Measurements from ENCODE around the gene NUP93.
A peak's percentile ranks its signal among the peaks of the same experiment; 100 is the strongest.

NUP93 gene

DNA sequence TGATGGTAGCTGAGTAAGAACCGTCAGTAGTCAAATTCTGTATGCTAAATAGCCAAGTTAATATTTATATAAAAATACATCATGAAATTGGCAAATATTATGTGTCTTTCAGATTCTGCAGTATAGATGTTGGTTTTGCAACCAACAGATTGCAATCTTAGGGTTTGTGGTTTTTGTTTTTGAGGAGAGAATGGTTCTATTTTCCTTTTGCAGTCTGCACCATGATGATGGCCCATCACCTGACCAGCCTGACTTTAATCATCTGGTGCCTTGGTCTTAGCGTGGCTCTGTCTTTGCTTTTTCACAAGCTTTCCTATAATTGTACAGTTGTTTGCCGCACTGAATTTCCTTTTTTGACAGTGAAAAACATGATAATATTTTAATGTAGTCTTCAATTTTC, 50.7 kb downstream of the NUP93 start:
- TF ChIP-seq, protein P1, sequence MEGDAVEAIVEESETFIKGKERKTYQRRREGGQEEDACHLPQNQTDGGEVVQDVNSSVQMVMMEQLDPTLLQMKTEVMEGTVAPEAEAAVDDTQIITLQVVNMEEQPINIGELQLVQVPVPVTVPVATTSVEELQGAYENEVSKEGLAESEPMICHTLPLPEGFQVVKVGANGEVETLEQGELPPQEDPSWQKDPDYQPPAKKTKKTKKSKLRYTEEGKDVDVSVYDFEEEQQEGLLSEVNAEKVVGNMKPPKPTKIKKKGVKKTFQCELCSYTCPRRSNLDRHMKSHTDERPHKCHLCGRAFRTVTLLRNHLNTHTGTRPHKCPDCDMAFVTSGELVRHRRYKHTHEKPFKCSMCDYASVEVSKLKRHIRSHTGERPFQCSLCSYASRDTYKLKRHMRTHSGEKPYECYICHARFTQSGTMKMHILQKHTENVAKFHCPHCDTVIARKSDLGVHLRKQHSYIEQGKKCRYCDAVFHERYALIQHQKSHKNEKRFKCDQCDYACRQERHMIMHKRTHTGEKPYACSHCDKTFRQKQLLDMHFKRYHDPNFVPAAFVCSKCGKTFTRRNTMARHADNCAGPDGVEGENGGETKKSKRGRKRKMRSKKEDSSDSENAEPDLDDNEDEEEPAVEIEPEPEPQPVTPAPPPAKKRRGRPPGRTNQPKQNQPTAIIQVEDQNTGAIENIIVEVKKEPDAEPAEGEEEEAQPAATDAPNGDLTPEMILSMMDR (IDR thresholded peaks at IDR 0.05; ENCODE audit: control insufficient read depth, extremely low read depth, insufficient read depth), result no peak
- DNase-seq (ENCODE audit: low read depth), result no peak
- no peak overlapping the region for H3K4me3 ChIP-seq (ENCODE audit: low read depth, low read length)

DNA sequence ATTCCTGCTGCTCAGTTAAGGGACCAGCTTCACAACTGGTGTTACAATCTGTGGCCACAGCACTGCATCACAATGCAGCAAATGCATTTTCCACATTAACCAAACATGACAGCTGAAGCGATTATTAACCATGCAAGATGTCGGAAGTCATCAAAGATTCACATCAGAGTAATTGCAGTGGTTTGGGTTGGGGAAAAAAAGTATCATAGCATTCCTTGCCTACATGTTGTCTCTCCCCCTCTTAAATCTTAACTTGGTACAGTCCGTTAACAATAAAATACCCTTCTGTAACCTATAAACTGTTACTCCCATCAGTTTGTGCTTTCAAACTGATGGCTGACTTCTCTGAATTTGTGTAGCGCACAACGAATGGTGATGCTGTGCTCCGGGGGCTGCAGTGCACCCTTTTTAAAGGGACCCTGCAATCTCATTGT, 51.6 kb downstream of the NUP93 start:
- H3K4me3 ChIP-seq (ENCODE audit: low read depth, low read length), result peak overlapping the region; percentile 81
- DNase-seq (ENCODE audit: low read depth), result peak; percentile 80

DNA sequence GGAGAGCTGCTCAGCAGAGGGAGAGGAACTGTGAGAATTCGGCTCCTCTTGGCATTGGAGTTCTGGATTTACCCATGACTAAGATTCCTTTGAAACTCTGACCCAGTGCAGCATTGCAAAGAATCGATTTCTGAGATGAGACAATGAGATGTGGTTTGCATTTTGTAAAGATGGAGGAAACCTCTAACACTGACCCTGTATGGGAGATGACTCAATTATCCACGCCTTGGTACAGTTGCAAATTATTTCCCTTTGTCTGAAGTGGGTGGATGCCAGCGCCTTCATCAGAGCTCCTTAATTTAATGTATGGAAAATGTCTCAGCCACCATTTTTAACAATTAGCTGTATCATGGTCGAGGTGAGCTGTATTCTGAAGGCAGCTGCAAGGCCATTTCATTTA, 53.4 kb downstream of the NUP93 start:
- peak overlapping the region; percentile 81 for H3K4me3 ChIP-seq (ENCODE audit: low read depth, low read length)
- DNase-seq (ENCODE audit: low read depth), result no peak
- TF ChIP-seq, protein P1 (IDR thresholded peaks at IDR 0.05; ENCODE audit: control insufficient read depth, extremely low read depth, insufficient read depth), result no peak

More for the DNA sequence above, 51.6 kb downstream of the NUP93 start:
- TF ChIP-seq, protein P1 (IDR thresholded peaks at IDR 0.05; ENCODE audit: control insufficient read depth, extremely low read depth, insufficient read depth), result no peak

DNA sequence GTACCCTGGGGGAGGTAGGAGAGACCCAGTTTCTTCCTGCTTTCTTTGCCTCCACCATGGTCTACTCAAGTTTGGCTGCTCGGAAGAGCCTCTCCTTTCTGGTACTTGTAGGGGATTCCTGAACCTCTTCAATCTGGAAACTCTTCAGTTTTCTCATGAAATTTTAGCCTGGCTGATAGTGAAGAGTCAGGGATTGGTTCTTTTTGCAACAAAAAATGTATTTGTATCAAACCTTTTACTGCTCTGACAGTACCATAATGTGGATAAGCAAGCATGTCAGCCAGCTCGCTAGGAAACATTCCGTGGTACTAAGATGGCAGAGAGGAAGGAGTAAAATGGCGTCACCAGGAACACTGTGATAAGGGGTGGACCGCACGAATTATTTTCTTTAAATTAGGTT, 55.4 kb downstream of the NUP93 start:
- no peak for DNase-seq (ENCODE audit: low read depth)
- H3K4me3 ChIP-seq (ENCODE audit: low read depth, low read length), result peak overlapping the region; percentile 81
- TF ChIP-seq, protein P1 (IDR thresholded peaks at IDR 0.05; ENCODE audit: control insufficient read depth, extremely low read depth, insufficient read depth), result no peak

DNA sequence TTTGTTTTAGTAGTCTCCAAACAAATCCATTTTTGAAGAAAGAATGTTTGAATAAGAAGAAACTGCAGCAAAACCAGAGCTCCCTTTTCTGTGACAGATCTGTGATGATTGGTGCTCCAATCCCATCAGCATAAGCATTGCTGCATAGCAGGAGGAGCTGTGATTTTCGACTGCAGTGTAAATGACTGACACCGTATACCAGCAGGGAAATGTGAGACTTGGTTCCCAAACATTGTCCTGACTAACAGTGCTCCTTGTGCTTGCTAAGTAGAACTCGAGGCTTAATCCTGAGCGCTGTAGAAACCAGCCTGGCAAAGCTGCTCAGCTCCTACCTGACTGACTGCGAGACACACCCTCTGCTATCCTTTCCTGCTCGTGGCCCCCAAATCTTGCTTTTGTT, 57.2 kb downstream of the NUP93 start:
- DNase-seq (ENCODE audit: low read depth), result no peak
- TF ChIP-seq, protein P1 (IDR thresholded peaks at IDR 0.05; ENCODE audit: control insufficient read depth, extremely low read depth, insufficient read depth), result no peak
- peak overlapping the region; percentile 81 for H3K4me3 ChIP-seq (ENCODE audit: low read depth, low read length)

DNA sequence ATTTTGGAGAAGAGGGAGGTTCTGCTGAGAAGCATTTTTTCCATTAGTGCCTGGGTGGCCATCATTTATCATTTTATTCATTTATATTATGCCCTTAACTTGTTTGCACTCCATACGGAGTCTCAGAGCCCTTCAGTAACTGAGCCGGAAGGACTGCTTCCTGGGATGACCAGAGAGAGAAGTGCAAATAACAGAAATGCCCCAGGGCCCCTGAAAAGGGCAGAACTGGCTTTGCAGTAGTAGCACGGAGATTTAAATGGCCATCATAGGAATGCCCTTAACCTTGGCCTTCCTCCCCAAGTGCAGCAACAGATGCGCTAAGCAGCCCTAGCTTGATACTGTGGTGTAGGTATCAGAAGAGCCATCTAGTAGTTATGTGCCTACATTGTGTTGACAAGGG, 58.5 kb downstream of the NUP93 start:
- DNase-seq (ENCODE audit: low read depth), result peak; percentile 69
- H3K4me3 ChIP-seq (ENCODE audit: low read depth, low read length), result peak overlapping the region; percentile 19; the same call in 1 of the 2 replicates
- TF ChIP-seq, protein P1 (IDR thresholded peaks at IDR 0.05; ENCODE audit: control insufficient read depth, extremely low read depth, insufficient read depth), result no peak

DNA sequence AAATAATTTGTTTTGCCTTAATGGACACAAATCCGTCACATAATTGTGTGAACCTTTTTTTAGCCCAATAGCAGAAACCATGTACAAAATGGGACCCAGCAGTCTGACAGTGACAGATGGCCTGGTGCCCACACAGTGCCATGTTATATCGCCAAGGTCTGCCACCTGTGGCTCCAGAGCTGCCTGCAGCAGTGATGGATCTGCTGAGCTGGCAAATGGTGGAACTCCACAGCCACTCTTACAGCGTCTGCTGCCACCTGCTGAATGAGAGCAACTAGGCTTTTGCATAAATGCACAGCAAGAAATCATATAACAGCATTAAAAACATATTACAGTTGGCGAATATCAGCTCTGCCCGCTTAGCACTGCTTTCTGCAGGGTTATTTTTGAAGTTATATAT, 59.4 kb downstream of the NUP93 start:
- peak; percentile 80 for DNase-seq (ENCODE audit: low read depth)
- no peak overlapping the region for H3K4me3 ChIP-seq (ENCODE audit: low read depth, low read length)
- TF ChIP-seq, protein P1 (IDR thresholded peaks at IDR 0.05; ENCODE audit: control insufficient read depth, extremely low read depth, insufficient read depth), result peak; percentile 81
